Neural progenitor cell (in vitro differentiated cells): Measurements from ENCODE around the gene CCDC184.

ENCODE experiments used
- EZH2 ChIP-seq: fragments of 200-600 bp; sonication (generic); IDR thresholded peaks from 2 replicates; pipeline ENCODE4 v1.6.1; 2017; ENCODE audit warnings: antibody characterized with exemption, mild to moderate bottlenecking, moderate library complexity
- TF ChIP-seq, protein P1 (sequence below): fragments of 200-600 bp; sonication (generic); IDR thresholded peaks from 2 replicates; pipeline ENCODE4 v1.5.1; 2017; ENCODE audit warnings: antibody characterized with exemption, mild to moderate bottlenecking

DNA sequence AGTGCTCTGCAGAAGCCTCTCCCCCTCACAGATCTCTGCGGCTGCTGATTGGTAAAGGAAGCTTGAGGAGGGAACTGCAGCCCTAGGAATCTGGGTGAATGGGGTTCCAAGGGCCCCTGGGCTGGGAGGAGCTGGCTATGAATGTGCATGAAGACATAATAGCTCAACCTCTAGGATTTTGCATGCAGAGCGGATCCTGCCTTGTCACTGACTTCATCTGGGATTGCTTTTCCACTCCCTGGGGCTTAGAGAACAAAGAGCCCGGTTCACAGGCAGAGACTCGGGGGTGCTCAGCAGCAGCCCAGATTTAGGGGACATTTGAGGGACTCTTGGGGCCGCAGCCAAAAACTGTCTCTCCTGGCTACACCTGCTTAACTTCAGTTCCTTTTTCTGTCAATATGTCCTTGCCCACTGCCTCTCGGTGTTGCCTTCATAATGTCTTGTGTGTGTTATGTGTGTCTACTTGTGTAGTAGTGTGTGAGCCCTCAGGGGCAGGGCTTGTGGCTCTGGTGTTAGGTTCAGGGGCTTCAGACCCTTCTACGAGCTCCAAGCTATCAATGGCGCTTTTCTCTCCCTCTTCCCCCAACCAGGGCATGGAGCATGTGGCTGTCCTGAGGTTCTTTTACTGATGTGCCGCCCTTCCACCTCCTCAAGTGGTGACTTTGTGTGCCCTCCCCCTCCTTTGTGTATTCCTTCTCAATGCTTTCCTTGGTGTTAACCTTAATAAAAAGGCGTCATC, 1.9 kb downstream of the CCDC184 start:
- TF ChIP-seq, protein P1, sequence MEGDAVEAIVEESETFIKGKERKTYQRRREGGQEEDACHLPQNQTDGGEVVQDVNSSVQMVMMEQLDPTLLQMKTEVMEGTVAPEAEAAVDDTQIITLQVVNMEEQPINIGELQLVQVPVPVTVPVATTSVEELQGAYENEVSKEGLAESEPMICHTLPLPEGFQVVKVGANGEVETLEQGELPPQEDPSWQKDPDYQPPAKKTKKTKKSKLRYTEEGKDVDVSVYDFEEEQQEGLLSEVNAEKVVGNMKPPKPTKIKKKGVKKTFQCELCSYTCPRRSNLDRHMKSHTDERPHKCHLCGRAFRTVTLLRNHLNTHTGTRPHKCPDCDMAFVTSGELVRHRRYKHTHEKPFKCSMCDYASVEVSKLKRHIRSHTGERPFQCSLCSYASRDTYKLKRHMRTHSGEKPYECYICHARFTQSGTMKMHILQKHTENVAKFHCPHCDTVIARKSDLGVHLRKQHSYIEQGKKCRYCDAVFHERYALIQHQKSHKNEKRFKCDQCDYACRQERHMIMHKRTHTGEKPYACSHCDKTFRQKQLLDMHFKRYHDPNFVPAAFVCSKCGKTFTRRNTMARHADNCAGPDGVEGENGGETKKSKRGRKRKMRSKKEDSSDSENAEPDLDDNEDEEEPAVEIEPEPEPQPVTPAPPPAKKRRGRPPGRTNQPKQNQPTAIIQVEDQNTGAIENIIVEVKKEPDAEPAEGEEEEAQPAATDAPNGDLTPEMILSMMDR, result no peak
- no peak for TF ChIP-seq EZH2
